ENCODE data around the gene CTDSP1. TPM values are rescaled to one million over a fixed set of nuclear protein-coding genes. Genes with fewer than 3 reads are reported as not detected.

CTDSP1 gene
- polyA plus RNA-seq, 1 of the 3 experiments (the other 2 are of a cell fraction): 88.0 TPM

DNA sequence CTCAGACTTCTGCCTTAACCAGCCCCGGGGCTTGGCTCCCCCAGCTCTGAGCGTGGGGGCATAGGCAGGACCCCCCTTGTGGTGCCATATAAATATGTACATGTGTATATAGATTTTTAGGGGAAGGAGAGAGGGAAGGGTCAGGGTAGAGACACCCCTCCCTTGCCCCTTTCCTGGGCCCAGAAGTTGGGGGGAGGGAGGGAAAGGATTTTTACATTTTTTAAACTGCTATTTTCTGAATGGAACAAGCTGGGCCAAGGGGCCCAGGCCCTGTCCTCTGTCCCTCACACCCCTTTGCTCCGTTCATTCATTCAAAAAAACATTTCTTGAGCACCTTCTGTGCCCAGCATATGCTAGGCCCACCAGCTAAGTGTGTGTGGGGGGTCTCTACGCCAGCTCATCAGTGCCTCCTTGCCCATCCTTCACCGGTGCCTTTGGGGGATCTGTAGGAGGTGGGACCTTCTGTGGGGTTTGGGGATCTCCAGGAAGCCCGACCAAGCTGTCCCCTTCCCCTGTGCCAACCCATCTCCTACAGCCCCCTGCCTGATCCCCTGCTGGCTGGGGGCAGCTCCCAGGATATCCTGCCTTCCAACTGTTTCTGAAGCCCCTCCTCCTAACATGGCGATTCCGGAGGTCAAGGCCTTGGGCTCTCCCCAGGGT is 5.5 kb downstream of the CTDSP1 start:
- no peak overlapping the region; the same call in 1 of the 2 replicates for H3K9ac ChIP-seq
- no peaks in the 10 kb centered on the region for H3K27me3 ChIP-seq (ENCODE audit: insufficient read depth)
- 96% methylated on average over 8 of the region's 8 CpGs for WGBS (ENCODE audit: low lambda C conversion rate)
- H4K20me1 ChIP-seq (ENCODE audit: insufficient read depth): peaks cover 5% of the 10 kb centered on the region; the same call in 1 of the 2 replicates
- TF ChIP-seq, protein P1, sequence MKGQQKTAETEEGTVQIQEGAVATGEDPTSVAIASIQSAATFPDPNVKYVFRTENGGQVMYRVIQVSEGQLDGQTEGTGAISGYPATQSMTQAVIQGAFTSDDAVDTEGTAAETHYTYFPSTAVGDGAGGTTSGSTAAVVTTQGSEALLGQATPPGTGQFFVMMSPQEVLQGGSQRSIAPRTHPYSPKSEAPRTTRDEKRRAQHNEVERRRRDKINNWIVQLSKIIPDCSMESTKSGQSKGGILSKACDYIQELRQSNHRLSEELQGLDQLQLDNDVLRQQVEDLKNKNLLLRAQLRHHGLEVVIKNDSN (IDR thresholded peaks at IDR 0.05; ENCODE audit: borderline replicate concordance, low read depth): no peak
- TF ChIP-seq POLR2AphosphoS5 (IDR thresholded peaks at IDR 0.05; ENCODE audit: low read depth, low read length): no peak
- CTCF ChIA-PET: interaction anchor here (1.1 to 3.1 kb wide), 7 partner anchors 9 to 294 kb away, joined by 3 to 18 read pairs (median 5); no protein-coding TSS in a partner anchor
- H3K36me3 ChIP-seq (replicated peaks in 1 of 2; ENCODE audit: control insufficient read depth in 1 of 2, insufficient read depth in 2 of 2, low read length in 1 of 2): peaks cover 0 to 33% of the 10 kb centered on the region in 2 experiments
- no peak overlapping the region for H2AFZ ChIP-seq (ENCODE audit: low read depth)
- peak overlapping the region; percentile 57 for H3K4me2 ChIP-seq
- peaks cover 15% of the 10 kb centered on the region for H3F3A ChIP-seq (replicated peaks; ENCODE audit: insufficient read depth)
- peak overlapping the region in 1 of 2 experiments; percentile 43; a peak in 1 of 4 replicates for H3K4me3 ChIP-seq (ENCODE audit: low read depth in 2 of 2, low read length in 1 of 2)
- peaks cover 26% of the 10 kb centered on the region for H3K79me2 ChIP-seq (ENCODE audit: insufficient read depth)
- H3K9me2 ChIP-seq: no peaks in the 10 kb centered on the region
- DNase-seq: no peak
- POLR2A ChIA-PET: no interaction called here
- peaks cover 13 to 26% of the 10 kb centered on the region in 2 experiments; a peak in 2 of 4 replicates for H3K4me1 ChIP-seq (ENCODE audit: control insufficient read depth in 1 of 2, insufficient read depth in 2 of 2, low read depth in 1 of 2, low read length in 1 of 2)
- no peaks in the 10 kb centered on the region for H3K9me3 ChIP-seq
- peak overlapping the region; percentile 61 to 82 for H3K27ac ChIP-seq (ENCODE audit: low read depth in 2 of 2, low read length in 1 of 2)

GRCh38 chr2:218405746-218406208 is 6.1 kb downstream of the CTDSP1 start:
- Histone ChIP-seq H3K4me3 (ENCODE audit: low read depth in 2 of 2, low read length in 1 of 2) (peak overlapping the region; percentile 36 to 43; a peak in 3 of 4 replicates), H3K9ac (peak overlapping the region; percentile 52; the same call in 1 of the 2 replicates), H3K79me2 (ENCODE audit: insufficient read depth) (peaks cover 21% of the 10 kb centered on the region), H3F3A (replicated peaks; ENCODE audit: insufficient read depth) (peaks cover 15% of the 10 kb centered on the region), H3K27me3 (ENCODE audit: insufficient read depth) (no peaks in the 10 kb centered on the region), H3K4me1 (ENCODE audit: control insufficient read depth in 1 of 2, insufficient read depth in 2 of 2, low read depth in 1 of 2, low read length in 1 of 2) (peaks cover 13 to 26% of the 10 kb centered on the region in 2 experiments; a peak in 2 of 4 replicates), H3K9me2 (no peaks in the 10 kb centered on the region), H3K4me2 (peak overlapping the region; percentile 57), H3K36me3 (replicated peaks in 1 of 2; ENCODE audit: control insufficient read depth in 1 of 2, insufficient read depth in 2 of 2, low read length in 1 of 2) (peaks cover 0 to 33% of the 10 kb centered on the region in 2 experiments), H3K9me3 (no peaks in the 10 kb centered on the region), H2AFZ (ENCODE audit: low read depth) (no peak overlapping the region), H3K27ac (ENCODE audit: low read depth in 2 of 2, low read length in 1 of 2) (peak overlapping the region; percentile 61 to 82), H4K20me1 (ENCODE audit: insufficient read depth) (peaks cover 5% of the 10 kb centered on the region; the same call in 1 of the 2 replicates)
- DNase-seq: peak; percentile 42
- 5% methylated on average over 13 of the region's 15 CpGs for WGBS (ENCODE audit: low lambda C conversion rate)
- CTCF ChIA-PET: interaction anchor here (1.1 to 3.1 kb wide), 7 partner anchors 9 to 294 kb away, joined by 3 to 18 read pairs (median 5); no protein-coding TSS in a partner anchor
- POLR2A ChIA-PET: no interaction called here
- no peak for TF ChIP-seq TAF1 (IDR thresholded peaks at IDR 0.05; ENCODE audit: borderline replicate concordance, low read depth, low read length)
- no peak for TF ChIP-seq MXI1 (IDR thresholded peaks at IDR 0.05; ENCODE audit: low read depth, low read length)
- TF ChIP-seq MEF2A (IDR thresholded peaks at IDR 0.05; ENCODE audit: borderline replicate concordance, low read depth): no peak
- TF ChIP-seq GATA2 (CRISPR knock-in tag; IDR thresholded peaks at IDR 0.05): no peak
- no peak for TF ChIP-seq SMC3 (IDR thresholded peaks at IDR 0.05; ENCODE audit: low read depth, low read length)
- no peak for TF ChIP-seq FOSL2 (IDR thresholded peaks at IDR 0.05; ENCODE audit: borderline replicate concordance, low read depth)
- TF ChIP-seq TEAD4 (IDR thresholded peaks at IDR 0.05; ENCODE audit: borderline replicate concordance, insufficient read depth): no peak
- TF ChIP-seq FOXJ3 (CRISPR knock-in tag; IDR thresholded peaks at IDR 0.05): no peak
- TF ChIP-seq JUND (IDR thresholded peaks at IDR 0.05): no peak; the same call in 1 of the 2 replicates
- TF ChIP-seq FOXM1 (IDR thresholded peaks at IDR 0.05; ENCODE audit: low read depth): no peak
- TF ChIP-seq MAX (IDR thresholded peaks at IDR 0.05; ENCODE audit: low read depth): no peak
- no peak for TF ChIP-seq EZH2phosphoT487 (IDR thresholded peaks at IDR 0.05; ENCODE audit: borderline replicate concordance, low read depth)
- TF ChIP-seq YY1 (IDR thresholded peaks at IDR 0.05; ENCODE audit: low read depth): no peak
